Measurements from ENCODE around the gene P2RY12.

The P2RY12 gene

GRCh38 chr3:151351219-151351618 is 33.3 kb downstream of the P2RY12 start:
- Histone ChIP-seq H3K27ac (ENCODE audit: low read depth, low read length) (no peak overlapping the region), H3K36me3 (ENCODE audit: control insufficient read depth in 1 of 2, insufficient read depth in 2 of 2, low read length in 2 of 2) (no peaks in the 10 kb centered on the region), H3K4me1 (ENCODE audit: control insufficient read depth in 1 of 2, insufficient read depth in 2 of 2, low read length in 2 of 2) (peaks cover 0 to 5% of the 10 kb centered on the region in 2 donors), H3K4me3 (ENCODE audit: low read depth in 1 of 2, low read length in 2 of 2) (no peak overlapping the region), H3K27me3 (ENCODE audit: control insufficient read depth in 1 of 2, insufficient read depth in 2 of 2, low read length in 2 of 2) (no peaks in the 10 kb centered on the region), H3K9ac (ENCODE audit: low read depth in 1 of 2, low read length in 2 of 2) (no peak overlapping the region), H3K9me3 (ENCODE audit: control insufficient read depth in 1 of 2, low read length in 2 of 2) (no peaks in the 10 kb centered on the region)

DNA sequence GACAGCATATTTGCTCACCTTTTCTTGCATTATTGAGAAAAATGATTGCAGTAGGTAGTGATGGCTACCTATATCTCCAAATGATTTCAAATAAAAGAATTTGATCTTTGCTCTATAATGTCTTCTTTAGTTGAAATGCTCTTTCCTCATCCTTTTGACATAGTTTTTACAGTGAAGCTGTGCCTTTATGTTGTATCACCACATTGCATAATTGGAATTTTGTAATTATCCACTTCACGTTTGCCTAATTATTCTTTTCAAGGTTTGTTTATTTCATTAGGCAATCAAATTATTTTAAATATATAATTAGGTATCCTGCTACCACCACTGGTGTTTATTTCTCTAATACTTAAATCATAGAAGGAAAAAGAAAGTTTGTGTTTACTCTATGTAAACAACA is 33.9 kb downstream of the P2RY12 start:
- no peak overlapping the region for H3K4me3 ChIP-seq (ENCODE audit: low read depth in 1 of 2, low read length in 2 of 2)
- no peaks in the 10 kb centered on the region for H3K27me3 ChIP-seq (ENCODE audit: control insufficient read depth in 1 of 2, insufficient read depth in 2 of 2, low read length in 2 of 2)
- H3K9ac ChIP-seq (ENCODE audit: low read depth in 1 of 2, low read length in 2 of 2), result no peak overlapping the region
- no peaks in the 10 kb centered on the region for H3K9me3 ChIP-seq (ENCODE audit: control insufficient read depth in 1 of 2, low read length in 2 of 2)
- H3K4me1 ChIP-seq (ENCODE audit: control insufficient read depth in 1 of 2, insufficient read depth in 2 of 2, low read length in 2 of 2), result peaks cover 0 to 5% of the 10 kb centered on the region in 2 donors
- H3K27ac ChIP-seq (ENCODE audit: low read depth, low read length), result no peak overlapping the region
- H3K36me3 ChIP-seq (ENCODE audit: control insufficient read depth in 1 of 2, insufficient read depth in 2 of 2, low read length in 2 of 2), result no peaks in the 10 kb centered on the region

- Histone ChIP-seq H3K27ac (ENCODE audit: low read depth, low read length) (no peak overlapping the region), H3K9me3 (ENCODE audit: control insufficient read depth in 1 of 2, low read length in 2 of 2) (no peaks in the 10 kb centered on the region), H3K27me3 (ENCODE audit: control insufficient read depth in 1 of 2, insufficient read depth in 2 of 2, low read length in 2 of 2) (no peaks in the 10 kb centered on the region)
Measured at GRCh38 chr3:151347432-151347831, 37.1 kb downstream of the P2RY12 start.

GRCh38 chr3:151346292-151346691 is 38.3 kb downstream of the P2RY12 start:
- no peak overlapping the region for H3K4me3 ChIP-seq (ENCODE audit: low read depth in 1 of 2, low read length in 2 of 2)
- H3K36me3 ChIP-seq (ENCODE audit: control insufficient read depth in 1 of 2, insufficient read depth in 2 of 2, low read length in 2 of 2), result no peaks in the 10 kb centered on the region
- H3K9me3 ChIP-seq (ENCODE audit: control insufficient read depth in 1 of 2, low read length in 2 of 2), result no peaks in the 10 kb centered on the region
- H3K27ac ChIP-seq (ENCODE audit: low read depth, low read length), result no peak overlapping the region
- H3K27me3 ChIP-seq (ENCODE audit: control insufficient read depth in 1 of 2, insufficient read depth in 2 of 2, low read length in 2 of 2), result no peaks in the 10 kb centered on the region
- no peak overlapping the region for H3K9ac ChIP-seq (ENCODE audit: low read depth in 1 of 2, low read length in 2 of 2)
- H3K4me1 ChIP-seq (ENCODE audit: control insufficient read depth in 1 of 2, insufficient read depth in 2 of 2, low read length in 2 of 2), result peaks cover 0 to 5% of the 10 kb centered on the region in 2 donors

More at GRCh38 chr3:151347432-151347831, 37.1 kb downstream of the P2RY12 start:
- no peaks in the 10 kb centered on the region for H3K36me3 ChIP-seq (ENCODE audit: control insufficient read depth in 1 of 2, insufficient read depth in 2 of 2, low read length in 2 of 2)
- H3K4me3 ChIP-seq (ENCODE audit: low read depth in 1 of 2, low read length in 2 of 2), result no peak overlapping the region
- peaks cover 0 to 5% of the 10 kb centered on the region in 2 donors for H3K4me1 ChIP-seq (ENCODE audit: control insufficient read depth in 1 of 2, insufficient read depth in 2 of 2, low read length in 2 of 2)
- H3K9ac ChIP-seq (ENCODE audit: low read depth in 1 of 2, low read length in 2 of 2), result no peak overlapping the region

DNA sequence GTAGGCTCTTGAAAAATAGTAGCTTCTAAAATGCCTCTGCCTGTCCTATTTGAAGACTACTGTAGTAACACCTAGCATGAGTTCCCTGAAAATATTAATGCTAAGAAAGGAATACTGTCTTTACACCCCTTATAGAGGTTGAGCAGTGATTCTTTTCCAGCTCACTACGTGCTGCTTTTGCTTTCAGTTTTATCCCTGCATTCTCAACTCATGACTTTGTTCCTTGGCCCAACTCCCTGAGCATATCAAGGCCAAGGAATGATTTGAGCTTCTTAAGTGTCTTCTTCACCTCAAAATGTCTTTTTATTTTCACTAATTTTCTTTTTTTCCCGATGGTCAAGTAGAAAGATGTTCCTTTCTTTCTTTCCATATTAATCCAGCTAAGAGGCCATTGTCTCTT is 38.7 kb downstream of the P2RY12 start:
- no peak overlapping the region for H3K4me3 ChIP-seq (ENCODE audit: low read depth in 1 of 2, low read length in 2 of 2)
- H3K27ac ChIP-seq (ENCODE audit: low read depth, low read length), result no peak overlapping the region
- no peak overlapping the region for H3K9ac ChIP-seq (ENCODE audit: low read depth in 1 of 2, low read length in 2 of 2)

DNA sequence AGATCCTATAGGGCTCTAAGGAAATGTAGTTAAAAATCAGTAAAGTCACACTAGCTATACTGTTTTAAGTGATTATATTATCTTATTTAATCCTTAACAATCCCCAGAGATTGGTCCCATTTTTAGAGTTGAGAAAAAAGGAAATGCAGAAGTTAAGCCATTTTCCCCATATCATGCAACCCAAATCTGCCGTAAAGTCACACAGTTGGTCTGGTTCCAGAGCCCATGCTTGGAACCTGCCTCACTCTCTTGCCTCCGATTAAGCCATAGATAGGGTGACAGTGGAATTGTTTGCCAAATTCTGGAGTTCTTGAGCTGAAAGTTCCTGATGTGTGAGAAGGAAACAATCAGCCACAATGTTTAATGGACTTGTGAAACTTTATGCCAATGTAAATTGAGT is 52.9 kb downstream of the P2RY12 start:
- Histone ChIP-seq H3K27me3 (ENCODE audit: control insufficient read depth in 1 of 2, insufficient read depth in 2 of 2, low read length in 2 of 2) (no peaks in the 10 kb centered on the region), H3K4me3 (ENCODE audit: low read depth in 1 of 2, low read length in 2 of 2) (no peak overlapping the region), H3K36me3 (ENCODE audit: control insufficient read depth in 1 of 2, insufficient read depth in 2 of 2, low read length in 2 of 2) (no peaks in the 10 kb centered on the region), H3K27ac (ENCODE audit: low read depth, low read length) (no peak overlapping the region), H3K9ac (ENCODE audit: low read depth in 1 of 2, low read length in 2 of 2) (no peak overlapping the region), H3K9me3 (ENCODE audit: control insufficient read depth in 1 of 2, low read length in 2 of 2) (no peaks in the 10 kb centered on the region), H3K4me1 (ENCODE audit: control insufficient read depth in 1 of 2, insufficient read depth in 2 of 2, low read length in 2 of 2) (no peaks in the 10 kb centered on the region)

More for the DNA sequence above, 38.7 kb downstream of the P2RY12 start:
- Histone ChIP-seq H3K9me3 (ENCODE audit: control insufficient read depth in 1 of 2, low read length in 2 of 2) (no peaks in the 10 kb centered on the region), H3K36me3 (ENCODE audit: control insufficient read depth in 1 of 2, insufficient read depth in 2 of 2, low read length in 2 of 2) (no peaks in the 10 kb centered on the region), H3K27me3 (ENCODE audit: control insufficient read depth in 1 of 2, insufficient read depth in 2 of 2, low read length in 2 of 2) (no peaks in the 10 kb centered on the region), H3K4me1 (ENCODE audit: control insufficient read depth in 1 of 2, insufficient read depth in 2 of 2, low read length in 2 of 2) (peaks cover 0 to under 1% of the 10 kb centered on the region in 2 donors)

- no peak overlapping the region for H3K9ac ChIP-seq (ENCODE audit: low read depth in 1 of 2, low read length in 2 of 2)
- H3K27me3 ChIP-seq (ENCODE audit: control insufficient read depth in 1 of 2, insufficient read depth in 2 of 2, low read length in 2 of 2), result no peaks in the 10 kb centered on the region
- H3K9me3 ChIP-seq (ENCODE audit: control insufficient read depth in 1 of 2, low read length in 2 of 2), result no peaks in the 10 kb centered on the region
- H3K27ac ChIP-seq (ENCODE audit: low read depth, low read length), result no peak overlapping the region
- H3K36me3 ChIP-seq (ENCODE audit: control insufficient read depth in 1 of 2, insufficient read depth in 2 of 2, low read length in 2 of 2), result no peaks in the 10 kb centered on the region
- H3K4me1 ChIP-seq (ENCODE audit: control insufficient read depth in 1 of 2, insufficient read depth in 2 of 2, low read length in 2 of 2), result no peaks in the 10 kb centered on the region
- H3K4me3 ChIP-seq (ENCODE audit: low read depth in 1 of 2, low read length in 2 of 2), result no peak overlapping the region
Measured at GRCh38 chr3:151330899-151331298, 53.7 kb downstream of the P2RY12 start.

- Histone ChIP-seq H3K4me3 (ENCODE audit: low read depth in 1 of 2, low read length in 2 of 2) (no peak overlapping the region), H3K9me3 (ENCODE audit: control insufficient read depth in 1 of 2, low read length in 2 of 2) (no peaks in the 10 kb centered on the region), H3K4me1 (ENCODE audit: control insufficient read depth in 1 of 2, insufficient read depth in 2 of 2, low read length in 2 of 2) (no peaks in the 10 kb centered on the region), H3K27me3 (ENCODE audit: control insufficient read depth in 1 of 2, insufficient read depth in 2 of 2, low read length in 2 of 2) (no peaks in the 10 kb centered on the region), H3K9ac (ENCODE audit: low read depth in 1 of 2, low read length in 2 of 2) (no peak overlapping the region), H3K27ac (ENCODE audit: low read depth, low read length) (no peak overlapping the region), H3K36me3 (ENCODE audit: control insufficient read depth in 1 of 2, insufficient read depth in 2 of 2, low read length in 2 of 2) (no peaks in the 10 kb centered on the region)
Measured at GRCh38 chr3:151330379-151330778, 54.2 kb downstream of the P2RY12 start.

DNA sequence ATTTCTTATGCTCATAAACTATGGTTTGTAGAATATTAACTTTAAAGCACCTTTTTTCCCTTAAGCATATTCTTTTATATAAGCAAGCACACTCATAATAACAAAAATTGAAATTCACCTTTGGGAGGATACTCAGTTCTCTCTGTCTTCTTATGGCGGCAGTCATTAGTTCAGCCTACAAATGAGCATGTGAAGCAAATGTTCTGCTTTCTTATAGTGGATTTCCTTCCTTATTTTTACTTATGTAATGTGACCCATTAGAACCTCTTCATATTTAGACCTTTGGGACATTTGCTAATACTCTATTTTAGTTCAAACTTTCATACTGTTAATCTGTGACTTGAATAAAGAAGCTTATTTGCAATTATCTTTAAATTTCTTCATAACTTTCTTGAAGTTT is 55.2 kb downstream of the P2RY12 start, which contains the start of gene P2RY13:
P2RY13 (minus strand) TSS at position 187 of the 400 bp plus-strand sequence; CDS start at position 166, 21 bp downstream.
- Histone ChIP-seq H3K27ac (ENCODE audit: low read depth, low read length) (no peak within 1 kb of the TSS), H3K36me3 (ENCODE audit: control insufficient read depth in 1 of 2, insufficient read depth in 2 of 2, low read length in 2 of 2) (no peaks in the 10 kb centered on the region), H3K27me3 (ENCODE audit: control insufficient read depth in 1 of 2, insufficient read depth in 2 of 2, low read length in 2 of 2) (no peaks in the 10 kb centered on the region), H3K4me1 (ENCODE audit: control insufficient read depth in 1 of 2, insufficient read depth in 2 of 2, low read length in 2 of 2) (no peaks in the 10 kb centered on the region), H3K9ac (ENCODE audit: low read depth in 1 of 2, low read length in 2 of 2) (no peak within 1 kb of the TSS), H3K9me3 (ENCODE audit: control insufficient read depth in 1 of 2, low read length in 2 of 2) (no peaks in the 10 kb centered on the region), H3K4me3 (ENCODE audit: low read depth in 1 of 2, low read length in 2 of 2) (peak within 1 kb of the TSS; percentile 3 to 5)

DNA sequence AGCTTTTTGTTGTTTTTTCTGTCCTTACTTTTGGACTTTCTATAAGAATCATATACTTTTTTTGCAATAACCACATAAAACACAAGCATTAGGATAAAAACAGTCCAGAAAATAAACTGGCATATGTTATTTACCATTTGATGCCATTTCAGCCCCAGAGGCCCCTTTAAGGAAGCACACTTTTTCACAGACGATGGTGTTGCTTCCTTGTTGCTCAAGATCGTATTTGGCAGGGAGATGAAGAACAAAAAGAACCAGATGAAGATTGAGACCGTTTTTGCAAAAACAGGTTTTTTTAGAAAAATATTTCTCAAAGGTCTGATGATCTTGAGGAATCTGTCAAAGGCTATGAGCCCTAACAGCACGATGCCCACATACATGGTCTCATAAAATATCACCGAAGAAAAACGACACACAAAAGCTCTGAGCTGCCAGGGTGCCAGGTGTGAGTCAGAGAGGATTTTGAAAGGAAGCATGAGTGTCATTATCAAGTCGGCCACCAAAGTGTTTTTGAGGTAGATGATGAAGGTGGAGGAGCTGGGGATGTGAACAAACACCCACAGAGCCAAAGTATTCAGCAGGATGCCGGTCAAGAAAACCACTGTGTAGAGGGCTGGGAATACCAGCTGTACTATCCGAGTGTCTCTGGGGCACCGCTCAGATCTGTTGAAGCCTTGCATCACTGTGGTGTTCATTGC is 56.1 kb downstream of the P2RY12 start:
- Histone ChIP-seq H3K27me3 (ENCODE audit: control insufficient read depth in 1 of 2, insufficient read depth in 2 of 2, low read length in 2 of 2) (no peaks in the 10 kb centered on the region), H3K9me3 (ENCODE audit: control insufficient read depth in 1 of 2, low read length in 2 of 2) (no peaks in the 10 kb centered on the region), H3K4me1 (ENCODE audit: control insufficient read depth in 1 of 2, insufficient read depth in 2 of 2, low read length in 2 of 2) (no peaks in the 10 kb centered on the region), H3K36me3 (ENCODE audit: control insufficient read depth in 1 of 2, insufficient read depth in 2 of 2, low read length in 2 of 2) (no peaks in the 10 kb centered on the region), H3K4me3 (ENCODE audit: low read depth in 1 of 2, low read length in 2 of 2) (peak overlapping the region; percentile 3 to 5), H3K9ac (ENCODE audit: low read depth in 1 of 2, low read length in 2 of 2) (no peak overlapping the region), H3K27ac (ENCODE audit: low read depth, low read length) (no peak overlapping the region)

Measured in duodenal mucosa (tissue), 2 donors.